ENCODE results near the gene UBL7.
A peak's percentile ranks its signal among the peaks of the same experiment; 100 is the strongest.

Gene UBL7

GRCh38 chr15:74432968-74433591, 27.9 kb downstream of the UBL7 start:
- Histone ChIP-seq H3K4me1 (peaks cover 0 to 19% (median 18%) of the 10 kb centered on the region in 4 donors), H3K27me3 (peaks cover 0 to 51% of the 10 kb centered on the region in 2 donors), H3K9me3 (no peaks in the 10 kb centered on the region), H3K36me3 (no peaks in the 10 kb centered on the region), H3K4me3 (peak overlapping the region; percentile 56 to 87), H3K27ac (peak overlapping the region; percentile 33 to 36)
- intact Hi-C loops (cut with DNase I; ENCODE audit: low total_unique reads), result no loop called here
- no peak for TF ChIP-seq CTCF (IDR thresholded peaks at IDR 0.05)
- no peak for DNase-seq

GRCh38 chr15:74432271-74432967, 28.5 kb downstream of the UBL7 start:
- H3K27ac ChIP-seq, result no peak overlapping the region

GRCh38 chr15:74431645-74432044, 29.3 kb downstream of the UBL7 start:
- peaks cover 0 to 57% of the 10 kb centered on the region in 2 donors for H3K27me3 ChIP-seq
- TF ChIP-seq CTCF (IDR thresholded peaks at IDR 0.05), result no peak

More at GRCh38 chr15:74432271-74432967, 28.5 kb downstream of the UBL7 start:
- Histone ChIP-seq H3K36me3 (no peaks in the 10 kb centered on the region), H3K27me3 (peaks cover 0 to 57% of the 10 kb centered on the region in 2 donors), H3K9me3 (no peaks in the 10 kb centered on the region), H3K4me3 (peak overlapping the region; percentile 56 to 87), H3K4me1 (peaks cover 0 to 19% (median 18%) of the 10 kb centered on the region in 4 donors)
- TF ChIP-seq CTCF (IDR thresholded peaks at IDR 0.05), result no peak
- no peak for DNase-seq
- intact Hi-C loops (cut with DNase I; ENCODE audit: low total_unique reads), result no loop called here

GRCh38 chr15:74431116-74431515, 29.8 kb downstream of the UBL7 start:
- Histone ChIP-seq H3K36me3 (no peaks in the 10 kb centered on the region), H3K4me3 (no peak overlapping the region), H3K9me3 (no peaks in the 10 kb centered on the region), H3K27ac (no peak overlapping the region), H3K4me1 (peaks cover 0 to 19% (median 18%) of the 10 kb centered on the region in 4 donors), H3K27me3 (peaks cover 0 to 57% of the 10 kb centered on the region in 2 donors)
- no peak for DNase-seq
- intact Hi-C loops (cut with DNase I; ENCODE audit: low total_unique reads), result no loop called here
- TF ChIP-seq CTCF (IDR thresholded peaks at IDR 0.05), result no peak

More at GRCh38 chr15:74431645-74432044, 29.3 kb downstream of the UBL7 start:
- H3K4me1 ChIP-seq, result peaks cover 0 to 19% (median 18%) of the 10 kb centered on the region in 4 donors
- H3K27ac ChIP-seq, result no peak overlapping the region
- no peak overlapping the region for H3K4me3 ChIP-seq
- H3K9me3 ChIP-seq, result no peaks in the 10 kb centered on the region
- no peak for DNase-seq
- intact Hi-C loops (cut with DNase I; ENCODE audit: low total_unique reads), result no loop called here
- H3K36me3 ChIP-seq, result no peaks in the 10 kb centered on the region

- no peaks in the 10 kb centered on the region for H3K36me3 ChIP-seq
- TF ChIP-seq CTCF (IDR thresholded peaks at IDR 0.05), result no peak
- no peak overlapping the region for H3K4me3 ChIP-seq
- DNase-seq, result no peak
- H3K9me3 ChIP-seq, result no peaks in the 10 kb centered on the region
- H3K27ac ChIP-seq, result no peak overlapping the region
- peaks cover 0 to 57% of the 10 kb centered on the region in 2 donors for H3K27me3 ChIP-seq
- intact Hi-C loops (cut with DNase I; ENCODE audit: low total_unique reads), result no loop called here
- peaks cover 0 to 19% (median 18%) of the 10 kb centered on the region in 4 donors for H3K4me1 ChIP-seq
Measured at GRCh38 chr15:74430510-74430951, 30.4 kb downstream of the UBL7 start.

All from tibial artery (tissue), 4 donors.